A673 (cell line): ENCODE results near the gene MITF. TPM values are rescaled to one million over a fixed set of nuclear protein-coding genes. Genes with fewer than 3 reads are reported as not detected.

Experiments used
- BruUV-seq: library from RNA; stranded (reverse); fragments of 400-500 nt; replicated peaks from 2 replicates; lab custom pipeline; 2021; lab: Mats Ljungman, UMichigan
- CTCF ChIA-PET: fragments of 300-600 bp; sonication (Branson Sonifier 250); formaldehyde crosslinking; loops from one replicate; lab custom pipeline; 2022; ENCODE audit warnings: antibody characterized with exemption; lab: Charles Lee
- POLR2A ChIA-PET: fragments of 300-600 bp; sonication (Branson Sonifier 250); formaldehyde crosslinking; loops from one replicate; lab custom pipeline; 2022; ENCODE audit warnings: antibody characterized with exemption; ENCODE audit not compliant: low non-redundant PET; lab: Charles Lee
- DNase-seq: peaks from one replicate; pipeline ENCODE4 v3.0.0-alpha.2; 2015; ENCODE audit warnings: low spot score
- H3K27ac ChIP-seq: fragments of 200-600 bp; sonication (generic); 2 replicates; pipeline ENCODE4 v1.5.1; 2016; ENCODE audit warnings: mixed run types, low read depth, mild to moderate bottlenecking, mixed read lengths, antibody characterized with exemption, low read length; ENCODE audit not compliant: poor library complexity, severe bottlenecking
- H3K27me3 ChIP-seq: fragments of 200-600 bp; sonication (generic); replicated peaks from 2 replicates; pipeline ENCODE4 v1.6.1; 2017; ENCODE audit warnings: mixed run types, low read depth, mild to moderate bottlenecking, mixed read lengths, antibody characterized with exemption, low read length; ENCODE audit not compliant: insufficient read depth, poor library complexity
- H3K36me3 ChIP-seq: fragments of 200-600 bp; sonication (generic); 2 replicates; pipeline ENCODE4 v1.6.1; 2016; ENCODE audit warnings: mixed run types, mild to moderate bottlenecking, mixed read lengths, antibody characterized with exemption, low read length; ENCODE audit not compliant: insufficient read depth, poor library complexity, severe bottlenecking
- H3K4me1 ChIP-seq: fragments of 200-600 bp; sonication (generic); 2 replicates; pipeline ENCODE4 v1.6.1; 2017; ENCODE audit warnings: mixed run types, mild to moderate bottlenecking, mixed read lengths, antibody characterized with exemption, low read length; ENCODE audit not compliant: insufficient read depth, poor library complexity, severe bottlenecking
- H3K4me3 ChIP-seq: fragments of 200-600 bp; sonication (generic); 2 replicates; pipeline ENCODE4 v1.5.1; 2016; ENCODE audit warnings: low read depth, mixed run types, mild to moderate bottlenecking, mixed read lengths, low read length; ENCODE audit not compliant: poor library complexity, severe bottlenecking
- H3K9me3 ChIP-seq: fragments of 200-600 bp; sonication (generic); 2 replicates; pipeline ENCODE4 v1.6.1; 2016; ENCODE audit warnings: mixed run types, low read depth, mild to moderate bottlenecking, mixed read lengths, antibody characterized with exemption, low read length; ENCODE audit not compliant: poor library complexity, severe bottlenecking
- EZH2 ChIP-seq: fragments of 200-600 bp; sonication (generic); IDR thresholded peaks from 2 replicates; pipeline ENCODE4 v1.6.1; 2017; ENCODE audit warnings: borderline replicate concordance, low read depth, mild to moderate bottlenecking, mixed read lengths, antibody characterized with exemption, low read length; ENCODE audit not compliant: poor library complexity, severe bottlenecking
- intact Hi-C: fragments of 100-400 bp; cut with micrococcal nuclease; formaldehyde crosslinking; loops from one replicate; pipeline ENCODE4 v1.10.0; 2022; ENCODE audit not compliant: unreplicated experiment
- total RNA-seq: library from RNA; stranded (reverse); gene quantifications from 2 replicates; pipeline ENCODE4 v1.2.3, GENCODE V29; 2021
- TF ChIP-seq, protein P1 (sequence below): fragments of 300-800, 200-600 bp; sonication (generic); conservative IDR thresholded peaks from 2 replicates; pipeline ENCODE4 v1.5.1; 2017; ENCODE audit warnings: low read depth, mild to moderate bottlenecking, antibody characterized with exemption, low read length, moderate library complexity, mixed read lengths

MITF gene
- total RNA-seq, 1 experiment from 2014 or later, result 0.52 TPM

DNA sequence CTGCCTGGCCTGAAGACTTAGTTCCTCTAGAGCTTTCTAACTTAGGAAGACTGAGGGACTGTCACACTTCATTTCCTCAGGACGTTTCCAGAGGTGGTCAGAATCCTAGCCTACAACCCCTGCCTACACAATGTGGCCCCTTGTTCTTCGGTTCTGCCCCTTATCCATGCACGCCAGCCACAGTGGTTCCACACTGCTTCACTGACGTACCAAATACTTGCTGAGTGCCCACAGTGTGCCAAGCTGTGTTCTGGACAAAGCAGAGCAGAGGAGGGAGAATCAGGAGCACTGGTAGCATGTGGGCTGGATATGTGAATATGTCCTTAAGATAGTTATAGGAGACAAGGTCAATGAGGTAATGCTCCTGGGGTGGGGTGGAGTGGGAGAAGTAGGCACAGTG lies 189.8 kb downstream of the MITF start:
- DNase-seq, result no peak
- H3K4me3 ChIP-seq, result no peak overlapping the region
- no peaks in the 10 kb centered on the region for H3K9me3 ChIP-seq
- no TSS peak for BruUV-seq
- no peak overlapping the region for H3K27ac ChIP-seq
- no peaks in the 10 kb centered on the region for H3K4me1 ChIP-seq
- intact Hi-C loops, result no loop called here
- CTCF ChIA-PET, result no interaction called here
- no peaks in the 10 kb centered on the region for H3K36me3 ChIP-seq
- H3K27me3 ChIP-seq, result no peaks in the 10 kb centered on the region
- POLR2A ChIA-PET, result no interaction called here
- TF ChIP-seq, protein P1, sequence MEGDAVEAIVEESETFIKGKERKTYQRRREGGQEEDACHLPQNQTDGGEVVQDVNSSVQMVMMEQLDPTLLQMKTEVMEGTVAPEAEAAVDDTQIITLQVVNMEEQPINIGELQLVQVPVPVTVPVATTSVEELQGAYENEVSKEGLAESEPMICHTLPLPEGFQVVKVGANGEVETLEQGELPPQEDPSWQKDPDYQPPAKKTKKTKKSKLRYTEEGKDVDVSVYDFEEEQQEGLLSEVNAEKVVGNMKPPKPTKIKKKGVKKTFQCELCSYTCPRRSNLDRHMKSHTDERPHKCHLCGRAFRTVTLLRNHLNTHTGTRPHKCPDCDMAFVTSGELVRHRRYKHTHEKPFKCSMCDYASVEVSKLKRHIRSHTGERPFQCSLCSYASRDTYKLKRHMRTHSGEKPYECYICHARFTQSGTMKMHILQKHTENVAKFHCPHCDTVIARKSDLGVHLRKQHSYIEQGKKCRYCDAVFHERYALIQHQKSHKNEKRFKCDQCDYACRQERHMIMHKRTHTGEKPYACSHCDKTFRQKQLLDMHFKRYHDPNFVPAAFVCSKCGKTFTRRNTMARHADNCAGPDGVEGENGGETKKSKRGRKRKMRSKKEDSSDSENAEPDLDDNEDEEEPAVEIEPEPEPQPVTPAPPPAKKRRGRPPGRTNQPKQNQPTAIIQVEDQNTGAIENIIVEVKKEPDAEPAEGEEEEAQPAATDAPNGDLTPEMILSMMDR, result no peak
- TF ChIP-seq EZH2, result no peak

DNA sequence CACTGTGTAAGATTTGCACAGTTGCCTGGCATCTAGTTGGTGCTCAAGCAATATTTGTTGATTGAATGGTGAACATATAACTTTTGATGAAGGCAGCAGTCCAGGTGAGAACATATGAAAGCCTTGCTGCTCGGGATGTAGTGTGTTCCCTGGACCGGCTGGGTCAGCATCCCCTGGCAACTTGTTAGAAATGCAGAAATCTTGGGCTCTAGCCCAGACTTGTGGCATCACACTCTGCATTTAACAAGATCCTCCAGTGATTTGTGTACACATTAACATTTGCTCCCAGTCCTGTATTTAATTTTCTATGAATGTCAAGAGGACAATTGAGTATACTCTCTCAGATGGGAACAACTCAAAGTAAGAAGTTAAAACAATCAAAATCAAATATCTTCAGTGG lies 191.3 kb downstream of the MITF start:
- Histone ChIP-seq H3K4me3 (no peak overlapping the region), H3K4me1 (no peaks in the 10 kb centered on the region), H3K27ac (no peak overlapping the region), H3K36me3 (no peaks in the 10 kb centered on the region), H3K27me3 (no peaks in the 10 kb centered on the region), H3K9me3 (no peaks in the 10 kb centered on the region)
- intact Hi-C loops, result no loop called here
- ChIA-PET POLR2A (no interaction called here), CTCF (no interaction called here)
- DNase-seq, result no peak
- no TSS peak for BruUV-seq
- TF ChIP-seq, protein P1, result no peak
- TF ChIP-seq EZH2, result no peak

DNA sequence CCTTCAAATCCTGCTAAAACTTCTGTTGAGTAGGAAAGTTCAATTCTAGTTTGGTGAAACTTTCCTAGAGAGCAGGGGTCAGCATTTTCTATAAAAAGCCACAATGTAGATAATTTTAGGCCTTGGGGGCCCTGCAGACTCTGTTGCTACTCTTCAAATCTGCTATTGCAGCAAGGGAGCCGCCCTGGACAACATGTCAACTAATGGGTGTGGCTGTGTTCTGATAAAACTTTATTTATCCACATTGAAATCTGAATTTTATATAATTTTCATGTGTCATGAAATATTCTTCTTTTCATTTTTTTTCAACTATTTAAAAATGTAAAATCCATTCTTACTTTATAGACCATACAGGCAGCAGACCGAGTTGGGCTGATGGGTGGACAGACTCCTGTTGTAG lies 192.8 kb downstream of the MITF start:
- CTCF ChIA-PET, result no interaction called here
- no peak for DNase-seq
- intact Hi-C loops, result no loop called here
- Histone ChIP-seq H3K27me3 (no peaks in the 10 kb centered on the region), H3K4me3 (no peak overlapping the region), H3K36me3 (no peaks in the 10 kb centered on the region), H3K27ac (no peak overlapping the region), H3K9me3 (no peaks in the 10 kb centered on the region), H3K4me1 (no peaks in the 10 kb centered on the region)
- POLR2A ChIA-PET, result no interaction called here
- TF ChIP-seq EZH2, result no peak
- TF ChIP-seq, protein P1, result no peak
- BruUV-seq, result no TSS peak
